AG09319 (cell line): ENCODE measurements around the gene SYNPO.
A peak's percentile ranks its signal among the peaks of the same experiment; 100 is the strongest.

ENCODE experiments used
- DNase-seq: peaks from one replicate; pipeline ENCODE4 v3.0.0-alpha.2; 2010; ENCODE audit warnings: low read depth; ENCODE audit errors: extremely low read depth
- CTCF ChIP-seq: IDR thresholded peaks from 2 replicates; pipeline ENCODE4 v1.5.1; 2011; ENCODE audit warnings: low read depth, mild to moderate bottlenecking, inconsistent platforms, low read length, moderate library complexity

The SYNPO gene

DNA sequence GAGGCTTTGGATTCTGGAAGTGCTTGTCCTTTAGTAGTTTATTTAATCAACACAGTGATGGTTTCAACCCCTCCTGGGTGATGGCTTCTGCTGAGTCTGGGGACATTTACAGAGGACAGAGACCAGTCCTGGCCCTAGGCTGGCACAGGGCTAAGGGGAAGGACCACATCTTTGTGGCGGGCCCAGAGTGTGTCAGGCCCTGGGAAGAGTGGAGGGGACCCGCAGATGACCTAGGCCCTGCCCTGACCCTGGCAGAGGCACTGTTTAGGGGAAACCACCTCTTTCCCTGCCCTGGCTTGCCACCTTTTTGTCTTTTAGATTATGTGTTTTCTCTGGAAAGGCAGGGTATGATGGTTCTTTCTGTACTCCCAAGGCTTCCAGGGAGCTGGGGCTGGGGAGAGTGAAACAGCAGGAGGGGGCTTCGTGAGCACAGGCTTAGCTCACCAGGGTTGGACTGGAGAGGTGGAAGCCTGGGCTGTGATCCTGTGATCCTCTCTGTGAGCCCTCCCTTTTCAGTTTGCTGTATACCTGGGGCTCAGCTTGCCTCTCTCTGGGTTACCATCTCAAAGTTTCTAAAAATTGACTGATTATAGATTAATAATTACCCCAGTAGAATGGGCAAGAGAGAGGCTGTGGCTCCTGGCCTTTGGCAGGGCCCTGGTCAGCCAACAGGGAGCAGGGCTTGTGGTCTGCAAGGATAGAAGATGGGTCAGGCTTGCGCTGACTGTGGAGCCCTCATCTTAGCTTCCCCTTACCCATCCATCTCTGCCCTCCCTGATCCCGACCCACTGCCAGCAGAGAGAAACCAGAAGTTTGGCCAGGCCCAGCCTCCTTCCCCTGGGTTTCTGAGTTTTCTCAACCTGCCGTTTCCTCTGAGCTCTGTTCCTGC is 1.7 kb upstream of the SYNPO start:
- no peak for DNase-seq
- no peak for TF ChIP-seq CTCF

DNA sequence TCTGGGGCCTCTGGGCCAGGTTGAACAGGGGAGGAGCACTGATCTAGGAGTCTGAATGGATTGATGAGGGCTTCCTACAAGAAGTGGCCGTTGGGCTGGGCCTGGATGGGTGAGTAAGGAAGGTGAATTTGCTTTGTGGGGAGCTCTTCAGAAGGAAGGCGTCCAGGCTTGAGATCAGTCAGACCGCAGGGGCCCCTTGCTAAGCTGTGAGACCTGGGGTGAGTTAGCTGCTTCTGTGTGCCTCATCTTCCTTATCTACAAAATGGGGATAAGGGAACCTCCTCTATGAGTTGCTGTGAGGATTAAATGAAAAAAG is 1.1 kb upstream of the SYNPO start:
- DNase-seq: no peak
- no peak for TF ChIP-seq CTCF

- no peak for DNase-seq
- TF ChIP-seq CTCF: no peak
Measured at GRCh38 chr5:150639751-150640150, 709 bp upstream of the SYNPO start.

DNA sequence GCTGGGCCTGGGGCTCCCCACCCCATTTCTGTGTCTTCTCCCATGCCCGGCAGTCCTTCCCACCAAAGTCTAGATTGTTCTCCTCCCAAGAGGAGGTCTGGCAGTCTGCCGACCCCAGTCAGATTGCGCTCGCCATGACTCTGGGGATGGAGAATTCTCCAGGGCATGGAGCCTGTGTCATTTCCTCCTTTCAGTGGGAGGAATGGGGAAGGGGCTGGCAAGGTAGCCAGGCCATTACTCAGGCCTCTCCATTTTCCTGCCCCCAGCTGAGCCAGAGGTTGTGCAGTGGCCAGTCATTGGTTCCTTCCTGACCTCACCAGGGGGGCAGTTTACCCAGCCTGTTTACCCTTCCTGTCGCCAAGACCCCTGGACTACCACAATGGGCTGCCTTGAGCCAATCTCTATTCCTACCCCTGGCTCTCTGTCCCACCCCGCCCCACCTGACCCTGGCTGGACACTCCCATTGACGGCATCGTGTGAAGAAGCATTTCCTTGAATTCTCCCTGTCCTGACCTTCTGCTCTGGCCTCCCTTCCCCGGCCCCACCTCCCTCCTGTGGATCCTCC is 628 bp downstream of the SYNPO start:
- DNase-seq: no peak
- no peak for TF ChIP-seq CTCF

- no peak for DNase-seq
- no peak for TF ChIP-seq CTCF
Measured at GRCh38 chr5:150641824-150642566, 1.5 kb downstream of the SYNPO start.

- peak; percentile 54 for DNase-seq
- no peak for TF ChIP-seq CTCF
Measured at GRCh38 chr5:150642567-150642927, 2.1 kb downstream of the SYNPO start.
